ENCODE measurements around the gene CYP46A1. TPM values are rescaled to one million over a fixed set of nuclear protein-coding genes. Genes with fewer than 3 reads are reported as not detected.

Gene CYP46A1
- total RNA-seq (0.10 and 0.27 TPM in 2 replicates), polyA plus RNA-seq (0.16 and 0.28 TPM in 2 replicates), polyA minus RNA-seq (not detected in 2 replicates)
- 0.05 TPM for total RNA-seq (2013)

- intact Hi-C loops (cut with micrococcal nuclease), result loop anchor here (1.0 to 5.0 kb wide), 2 partner anchors 79 to 693 kb away; partner anchors contain the start of gene WDR25
- H3K9ac ChIP-seq (ENCODE audit: low read length), result peak within 1 kb of the TSS; percentile 98
- Mint-ChIP-seq H3K9me3 (ENCODE audit: insufficient read depth) (no peaks in the 10 kb centered on the region), H3K27ac (peak within 1 kb of the TSS; percentile 93), H3K27me3 (peaks cover 34% of the 10 kb centered on the region), H3K4me1 (peaks cover 13% of the 10 kb centered on the region), H3K4me3 (peak within 1 kb of the TSS; percentile 95)
- no peaks in the 10 kb centered on the region for H3K36me3 ChIP-seq (replicated peaks in 1 of 2; ENCODE audit: control extremely low read depth in 1 of 2, control insufficient read depth in 1 of 2, extremely low read depth in 1 of 2, insufficient read depth in 2 of 2, low read length in 1 of 2)
- ATAC-seq (ENCODE audit: low read depth) (peak; percentile 95), DNase-seq (peak; percentile 99)
- peak within 1 kb of the TSS; percentile 95 for H2AFZ ChIP-seq (ENCODE audit: insufficient read depth, low read depth, low read length, poor library complexity, severe bottlenecking)
- H3K4me2 ChIP-seq (replicated peaks; ENCODE audit: low read depth, low read length, poor library complexity, severe bottlenecking), result peak within 1 kb of the TSS; percentile 100
- H3K27ac ChIP-seq (ENCODE audit: low read length in 2 of 2), result peak within 1 kb of the TSS; percentile 41 to 87
- ChIA-PET CTCF (interaction anchor here (0.7 to 1.4 kb wide), 3 partner anchors 12 to 203 kb away, joined by 3 to 4 read pairs (median 3); partner anchors contain the start of genes CCNK and SETD3), POLR2A (interaction anchor here (0.7 to 1.6 kb wide), 3 partner anchors 78 to 203 kb away, joined by 3 to 7 read pairs (median 3); partner anchors contain the start of genes CCDC85C, CCNK and SETD3)
- H3K4me3 ChIP-seq (ENCODE audit: control extremely low read depth in 1 of 5, extremely low read depth in 1 of 5, insufficient read depth in 1 of 5, low read depth in 2 of 5, low read length in 4 of 5), result peak within 1 kb of the TSS; percentile 41 to 99 (median 84)
- peaks cover 0 to 39% (median 8%) of the 10 kb centered on the region in 4 experiments for H3K27me3 ChIP-seq (replicated peaks in 1 of 4; ENCODE audit: control extremely low read depth in 1 of 4, control insufficient read depth in 3 of 4, insufficient read depth in 4 of 4, low read length in 3 of 4)
- peaks cover 0 to 28% (median 0%) of the 10 kb centered on the region in 3 donors for H3K9me3 ChIP-seq (ENCODE audit: control extremely low read depth in 1 of 3, control insufficient read depth in 2 of 3, insufficient read depth in 1 of 3, low read length in 2 of 3)
- no peaks in the 10 kb centered on the region for H3K79me2 ChIP-seq (ENCODE audit: control insufficient read depth, insufficient read depth, low read length)
- no peaks in the 10 kb centered on the region for H4K20me1 ChIP-seq (ENCODE audit: control insufficient read depth, insufficient read depth, low read length, poor library complexity, severe bottlenecking)
- under 1% methylated on average over 81 of the region's 83 CpGs for whole genome bisulfite sequencing (ENCODE audit: insufficient coverage)
- TF ChIP-seq CTCF (IDR thresholded peaks at IDR 0.05) (no peak), EZH2 (IDR thresholded peaks at IDR 0.05; ENCODE audit: borderline replicate concordance, insufficient read depth, low read depth, low read length, poor library complexity, severe bottlenecking) (no peak)
- peaks cover 17 to 24% of the 10 kb centered on the region in 2 donors for H3K4me1 ChIP-seq (ENCODE audit: control insufficient read depth in 2 of 2, insufficient read depth in 2 of 2, low read length in 2 of 2)
These were observed at the start of gene CYP46A1 for GRCh38 chr14:99683619-99684409. Gene CYP46A1 (plus strand): TSS chr14:99684298. CDS start chr14:99684418, 120 bp downstream.

GRCh38 chr14:99634443-99634842 lies 49.7 kb upstream of the CYP46A1 start:
- H2AFZ ChIP-seq (ENCODE audit: insufficient read depth, low read depth, low read length, poor library complexity, severe bottlenecking), result no peak overlapping the region
- H4K20me1 ChIP-seq (ENCODE audit: control insufficient read depth, insufficient read depth, low read length, poor library complexity, severe bottlenecking), result no peaks in the 10 kb centered on the region
- H3K27ac ChIP-seq (ENCODE audit: low read length in 2 of 2), result no peak overlapping the region
- POLR2A ChIA-PET, result no interaction called here
- CTCF ChIA-PET, result interaction anchor here (1.1 kb wide), 1 partner anchor 25 kb away, joined by 3 read pairs; no protein-coding TSS in a partner anchor
- Mint-ChIP-seq H3K4me3 (no peak overlapping the region), H3K27me3 (peaks cover 24% of the 10 kb centered on the region), H3K9me3 (ENCODE audit: insufficient read depth) (no peaks in the 10 kb centered on the region), H3K27ac (no peak overlapping the region), H3K4me1 (peaks cover 9% of the 10 kb centered on the region)
- intact Hi-C loops (cut with micrococcal nuclease), result no loop called here
- no peaks in the 10 kb centered on the region for H3K4me1 ChIP-seq (ENCODE audit: control insufficient read depth in 2 of 2, insufficient read depth in 2 of 2, low read length in 2 of 2)
- no peak overlapping the region for H3K4me2 ChIP-seq (replicated peaks; ENCODE audit: low read depth, low read length, poor library complexity, severe bottlenecking)
- no peak overlapping the region for H3K4me3 ChIP-seq (ENCODE audit: control extremely low read depth in 1 of 5, extremely low read depth in 1 of 5, insufficient read depth in 1 of 5, low read depth in 2 of 5, low read length in 4 of 5)
- H3K9ac ChIP-seq (ENCODE audit: low read length), result no peak overlapping the region
- ATAC-seq (ENCODE audit: low read depth) (no peak), DNase-seq (no peak)
- TF ChIP-seq CTCF (IDR thresholded peaks at IDR 0.05) (no peak), EZH2 (IDR thresholded peaks at IDR 0.05; ENCODE audit: borderline replicate concordance, insufficient read depth, low read depth, low read length, poor library complexity, severe bottlenecking) (no peak)
- 81% methylated on average over 6 of the region's 10 CpGs for WGBS (ENCODE audit: insufficient coverage)
- H3K27me3 ChIP-seq (replicated peaks in 1 of 4; ENCODE audit: control extremely low read depth in 1 of 4, control insufficient read depth in 3 of 4, insufficient read depth in 4 of 4, low read length in 3 of 4), result no peaks in the 10 kb centered on the region
- H3K36me3 ChIP-seq (replicated peaks in 1 of 2; ENCODE audit: control extremely low read depth in 1 of 2, control insufficient read depth in 1 of 2, extremely low read depth in 1 of 2, insufficient read depth in 2 of 2, low read length in 1 of 2), result no peaks in the 10 kb centered on the region
- no peaks in the 10 kb centered on the region for H3K79me2 ChIP-seq (ENCODE audit: control insufficient read depth, insufficient read depth, low read length)
- no peaks in the 10 kb centered on the region for H3K9me3 ChIP-seq (ENCODE audit: control extremely low read depth in 1 of 3, control insufficient read depth in 2 of 3, insufficient read depth in 1 of 3, low read length in 2 of 3)

Data from B cell (primary cell).